CD14-positive monocyte (primary cell): ENCODE measurements around the gene IQUB. TPM values are rescaled to one million over a fixed set of nuclear protein-coding genes. Genes with fewer than 3 reads are reported as not detected.

Source experiments
- DNase-seq, 3 donors: peaks; one replicate each; pipeline ENCODE4 v3.0.0-alpha.2; 2011 to 2022
- H2AFZ ChIP-seq: 2 replicates; pipeline ENCODE4 v1.6.0; 2012; ENCODE audit warnings: mild to moderate bottlenecking, low read depth, low read length, inconsistent platforms; ENCODE audit not compliant: insufficient read depth, poor library complexity, severe bottlenecking
- H3K27ac ChIP-seq, 2 donors: 1 replicate in 1 of 2; 2 replicates in 1 of 2; pipeline ENCODE4 v1.5.1; 2012 to 2013; ENCODE audit warnings: low read length in 2 of 2, control low read depth in 1 of 2, inconsistent platforms in 1 of 2, low read depth in 1 of 2, mild to moderate bottlenecking in 1 of 2
- H3K27me3 ChIP-seq, 2 donors: one replicate each; pipeline versions ENCODE4 v1.6.0 to v1.6.1; 2011 to 2013; ENCODE audit warnings: low read length in 2 of 2; ENCODE audit not compliant: control insufficient read depth in 2 of 2, insufficient read depth in 2 of 2
- H3K36me3 ChIP-seq, 2 donors: replicated peaks in 1 of 2; 1 replicate in 1 of 2; 2 replicates in 1 of 2; pipeline versions ENCODE4 v1.5.1 to v1.6.1; 2012 to 2013; ENCODE audit warnings: low read length in 2 of 2, control low read depth in 1 of 2, inconsistent platforms in 1 of 2, mild to moderate bottlenecking in 1 of 2; ENCODE audit not compliant: insufficient read depth in 2 of 2, control insufficient read depth in 1 of 2
- H3K4me1 ChIP-seq, 2 donors: 1 replicate in 1 of 2; 2 replicates in 1 of 2; pipeline versions ENCODE4 v1.5.1 to v1.6.1; 2012 to 2013; ENCODE audit warnings: low read length in 2 of 2, control low read depth in 1 of 2, inconsistent platforms in 1 of 2, mild to moderate bottlenecking in 1 of 2, moderate library complexity in 1 of 2; ENCODE audit not compliant: insufficient read depth in 2 of 2, control insufficient read depth in 1 of 2
- H3K4me2 ChIP-seq: replicated peaks from 2 replicates; pipeline ENCODE3; 2012; ENCODE audit warnings: low read length, moderate library complexity, mild to moderate bottlenecking; ENCODE audit not compliant: poor library complexity, severe bottlenecking; ENCODE audit errors: extremely low read depth
- H3K4me3 ChIP-seq, 3 experiments: fragments of 200-600 bp in 1 of 3; sonication (generic) in 1 of 3; replicated peaks in 1 of 3; 1 replicate in 2 of 3; 2 replicates in 1 of 3; pipeline ENCODE4 v1.5.1; 2011 to 2013; ENCODE audit warnings: low read length in 3 of 3, mild to moderate bottlenecking in 3 of 3, control low read depth in 2 of 3, low read depth in 2 of 3, inconsistent platforms in 1 of 3, moderate library complexity in 1 of 3
- H3K79me2 ChIP-seq: 2 replicates; pipeline ENCODE4 v1.6.0; 2012; ENCODE audit warnings: mild to moderate bottlenecking, control low read depth, inconsistent platforms, low read length, moderate library complexity; ENCODE audit not compliant: insufficient read depth
- H3K9ac ChIP-seq: 2 replicates; pipeline ENCODE4 v1.6.0; 2017; ENCODE audit warnings: low read length, mild to moderate bottlenecking; ENCODE audit not compliant: insufficient read depth, poor library complexity, severe bottlenecking
- H3K9me3 ChIP-seq, 2 donors: replicated peaks in 1 of 2; 1 replicate in 1 of 2; 2 replicates in 1 of 2; pipeline versions ENCODE4 v1.5.1 to v1.6.1; 2012 to 2013; ENCODE audit warnings: low read length in 2 of 2, control low read depth in 1 of 2; ENCODE audit not compliant: control insufficient read depth in 1 of 2, insufficient read depth in 1 of 2
- H4K20me1 ChIP-seq: 2 replicates; pipeline ENCODE4 v1.6.0; 2012; ENCODE audit warnings: mild to moderate bottlenecking, low read length, control low read depth, moderate library complexity; ENCODE audit not compliant: insufficient read depth
- H3K27ac Mint-ChIP-seq, 7 donors: one replicate each; pipeline ENCODE4 v1.8.0; 2020; ENCODE audit warnings: mild to moderate bottlenecking in 7 of 7, mixed read lengths in 7 of 7, moderate library complexity in 6 of 7, inconsistent platforms in 2 of 7
- H3K27me3 Mint-ChIP-seq, 3 donors: one replicate each; pipeline ENCODE4 v1.8.0; 2021 to 2022; ENCODE audit warnings: low read depth in 3 of 3, mild to moderate bottlenecking in 3 of 3, mixed read lengths in 3 of 3, moderate library complexity in 3 of 3, inconsistent platforms in 1 of 3
- H3K36me3 Mint-ChIP-seq, 2 donors: one replicate each; pipeline ENCODE4 v1.8.0; 2020; ENCODE audit warnings: mixed read lengths in 2 of 2, inconsistent platforms in 1 of 2, mild to moderate bottlenecking in 1 of 2
- H3K4me1 Mint-ChIP-seq: one replicate; pipeline ENCODE4 v1.8.0; 2020; ENCODE audit warnings: mild to moderate bottlenecking, mixed read lengths
- H3K4me3 Mint-ChIP-seq, 2 donors: one replicate each; pipeline ENCODE4 v1.8.0; 2020; ENCODE audit warnings: mild to moderate bottlenecking in 2 of 2, mixed read lengths in 2 of 2, moderate library complexity in 1 of 2
- H3K9me3 Mint-ChIP-seq, 7 donors: one replicate each; pipeline ENCODE4 v1.8.0; 2020 to 2022; ENCODE audit warnings: mixed read lengths in 7 of 7, mild to moderate bottlenecking in 6 of 7, moderate library complexity in 6 of 7, inconsistent platforms in 2 of 7
- CTCF ChIP-seq: fragments of 200-600 bp; IDR thresholded peaks from one replicate; pipeline ENCODE4 v1.8.0; 2022; ENCODE audit warnings: antibody characterized with exemption, mild to moderate bottlenecking
- WGBS: methylation state at CpG from one replicate; pipeline ENCODE4 v1.1.5; 2013; ENCODE audit warnings: missing lambda C conversion rate; ENCODE audit not compliant: insufficient coverage; 5-methylcytosine and 5-hydroxymethylcytosine counted together
- intact Hi-C, 2 donors: fragments of 100-400 bp; cut with micrococcal nuclease; formaldehyde crosslinking; loops; one replicate each; pipeline versions ENCODE4 v1.15.0 to v1.15.1; 2023
- polyA plus RNA-seq, 3 donors: library from polyadenylated mRNA; depleted of rRNA in 1 of 3; unstranded in 2 of 3; stranded (reverse) in 1 of 3; fragments of 300-500 nt in 2 of 3; fragments of >200 nt in 1 of 3; fragmentation: Illumina TruSeq in 2 of 3; gene quantifications; 1 replicate in 2 of 3; 2 replicates in 1 of 3; pipeline ENCODE4 v1.2.3, GENCODE V29; 2012 to 2021

The IQUB gene
- polyA plus RNA-seq, 3 donors = 0.07 TPM; not detected in 2

- Histone ChIP-seq H3K27ac (no peak overlapping the region), H3K9me3 (no peaks in the 10 kb centered on the region), H2AFZ (no peak overlapping the region), H3K27me3 (peaks cover 2 to 4% of the 10 kb centered on the region in 2 donors), H3K79me2 (no peaks in the 10 kb centered on the region), H3K9ac (no peak overlapping the region), H3K4me3 (no peak overlapping the region), H3K36me3 (peaks cover 6 to 16% of the 10 kb centered on the region in 2 donors), H4K20me1 (no peaks in the 10 kb centered on the region), H3K4me2 (no peak overlapping the region), H3K4me1 (peaks cover 7 to 12% of the 10 kb centered on the region in 2 donors)
- H3K4me3 Mint-ChIP-seq = no peak overlapping the region
- no peak for DNase-seq
- TF ChIP-seq CTCF = no peak
- peaks cover 0 to 3% (median 0%) of the 10 kb centered on the region in 7 donors for H3K9me3 Mint-ChIP-seq
- peaks cover 14 to 22% of the 10 kb centered on the region in 2 donors for H3K36me3 Mint-ChIP-seq
- peaks cover 6% of the 10 kb centered on the region in 3 donors for H3K27me3 Mint-ChIP-seq
- no peak overlapping the region for H3K27ac Mint-ChIP-seq
- WGBS = no CpG with 5 or more reads among the region's 1 CpG
- intact Hi-C loops = no loop called here
- peaks cover 10% of the 10 kb centered on the region for H3K4me1 Mint-ChIP-seq
Observed at GRCh38 chr7:123538897-123539296, 4.5 kb upstream of the IQUB start.

GRCh38 chr7:123538189-123538714, 3.9 kb upstream of the IQUB start:
- intact Hi-C loops = no loop called here
- 30% methylated on average over 2 of the region's 7 CpGs for WGBS
- Histone ChIP-seq H3K9ac (no peak overlapping the region), H3K79me2 (no peaks in the 10 kb centered on the region), H3K9me3 (no peaks in the 10 kb centered on the region), H3K27me3 (peaks cover 9 to 11% of the 10 kb centered on the region in 2 donors), H3K4me3 (no peak overlapping the region), H2AFZ (no peak overlapping the region), H3K4me1 (peaks cover 8 to 14% of the 10 kb centered on the region in 2 donors), H3K27ac (no peak overlapping the region), H3K4me2 (no peak overlapping the region), H4K20me1 (no peaks in the 10 kb centered on the region), H3K36me3 (peaks cover 4 to 12% of the 10 kb centered on the region in 2 donors)
- H3K27me3 Mint-ChIP-seq = peaks cover 12% of the 10 kb centered on the region in 3 donors
- H3K9me3 Mint-ChIP-seq = peaks cover 0 to 4% (median 0%) of the 10 kb centered on the region in 7 donors
- H3K4me1 Mint-ChIP-seq = peaks cover 11% of the 10 kb centered on the region
- peak overlapping the region in 1 of 7 donors; percentile 48 for H3K27ac Mint-ChIP-seq
- H3K36me3 Mint-ChIP-seq = peaks cover 14 to 25% of the 10 kb centered on the region in 2 donors
- DNase-seq = peak in 1 of 3 donors; percentile 26
- no peak for TF ChIP-seq CTCF
- no peak overlapping the region for H3K4me3 Mint-ChIP-seq
